ENCODE measurements around the gene GDPD4. TPM values are rescaled to one million over a fixed set of nuclear protein-coding genes. Genes with fewer than 3 reads are reported as not detected.

GDPD4 gene
- polyA plus RNA-seq, 2 of the 4 experiments (the other 2 are of a cell fraction), result not detected

DNA sequence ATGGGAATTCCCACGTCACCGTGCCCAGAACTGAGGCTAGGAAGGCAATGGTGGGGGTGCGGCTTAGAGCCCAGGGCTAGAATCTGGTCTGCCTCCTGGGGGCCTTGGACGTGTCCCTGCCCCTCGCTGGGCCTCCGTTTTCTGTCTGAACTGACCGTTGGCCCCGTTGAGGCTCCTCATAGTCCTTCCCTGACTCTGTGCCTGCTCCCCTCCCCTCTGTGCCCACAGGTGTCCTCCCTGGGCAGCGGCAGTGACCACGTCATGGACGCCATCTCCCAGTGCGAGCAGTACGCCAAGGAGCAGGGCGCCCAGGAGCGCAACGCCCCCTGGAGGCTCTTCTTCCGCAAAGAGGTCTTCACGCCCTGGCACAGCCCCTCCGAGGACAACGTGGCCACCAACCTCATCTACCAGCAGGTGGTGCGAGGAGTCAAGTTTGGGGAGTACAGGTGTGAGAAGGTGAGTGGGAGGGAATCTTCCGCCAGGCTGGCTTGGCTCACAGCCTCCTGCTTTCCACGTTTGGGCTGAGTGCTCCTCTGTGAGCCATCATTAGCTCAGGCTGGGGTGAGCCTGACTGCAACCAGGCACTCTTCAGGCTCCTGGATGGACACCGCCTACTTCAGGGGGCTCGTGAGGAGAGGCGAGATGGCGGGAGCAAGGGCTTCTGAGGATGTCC lies 109.5 kb downstream of the GDPD4 start:
- peak; percentile 54; the same call in 1 of the 2 replicates for TF ChIP-seq MYC (IDR thresholded peaks at IDR 0.05; ENCODE audit: borderline replicate concordance, low read length)
- TF ChIP-seq, protein P1, sequence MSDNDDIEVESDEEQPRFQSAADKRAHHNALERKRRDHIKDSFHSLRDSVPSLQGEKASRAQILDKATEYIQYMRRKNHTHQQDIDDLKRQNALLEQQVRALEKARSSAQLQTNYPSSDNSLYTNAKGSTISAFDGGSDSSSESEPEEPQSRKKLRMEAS (IDR thresholded peaks at IDR 0.05), result peak; percentile 96
- TF ChIP-seq ZNF302 (CRISPR knock-in tag; IDR thresholded peaks at IDR 0.05), result no peak
- no peak for TF ChIP-seq CHD2 (IDR thresholded peaks at IDR 0.05; ENCODE audit: low read length, partially characterized antibody)
- 0 out of 2 replicates have a peak, but pooled peaks have one; percentile 37 for TF ChIP-seq RFX5 (IDR thresholded peaks at IDR 0.05)
- peak; percentile 98 for TF ChIP-seq SMC3 (IDR thresholded peaks at IDR 0.05)
- TF ChIP-seq HOXB5 (CRISPR knock-in tag; IDR thresholded peaks at IDR 0.05), result no peak
- no peak for TF ChIP-seq USF2 (IDR thresholded peaks at IDR 0.05)
- no peak for TF ChIP-seq FOSL2 (IDR thresholded peaks at IDR 0.05)
- no peak for TF ChIP-seq FOSL2 (CRISPR knock-in tag; IDR thresholded peaks at IDR 0.05)
- no peak for TF ChIP-seq EHF (CRISPR knock-in tag; IDR thresholded peaks at IDR 0.05)
- no peak for TF ChIP-seq ESRRA (IDR thresholded peaks at IDR 0.05; ENCODE audit: borderline replicate concordance, low read length)
- TF ChIP-seq JUNB (IDR thresholded peaks at IDR 0.05), result no peak
- TF ChIP-seq BHLHE40 (IDR thresholded peaks at IDR 0.05; ENCODE audit: low read depth, low read length), result no peak
- TF ChIP-seq PHF8 (IDR thresholded peaks at IDR 0.05; ENCODE audit: borderline replicate concordance, low read depth), result peak; percentile 78; the same call in 1 of the 2 replicates
- TF ChIP-seq HDAC2 (IDR thresholded peaks at IDR 0.05), result no peak
- TF ChIP-seq POLR2A (IDR thresholded peaks at IDR 0.05; ENCODE audit: low read length), result peak; percentile 71
- peak in 1 of 2 experiments; percentile 47; a peak in 1 of 5 replicates for TF ChIP-seq JUN (IDR thresholded peaks at IDR 0.05)
- TF ChIP-seq, protein P2, sequence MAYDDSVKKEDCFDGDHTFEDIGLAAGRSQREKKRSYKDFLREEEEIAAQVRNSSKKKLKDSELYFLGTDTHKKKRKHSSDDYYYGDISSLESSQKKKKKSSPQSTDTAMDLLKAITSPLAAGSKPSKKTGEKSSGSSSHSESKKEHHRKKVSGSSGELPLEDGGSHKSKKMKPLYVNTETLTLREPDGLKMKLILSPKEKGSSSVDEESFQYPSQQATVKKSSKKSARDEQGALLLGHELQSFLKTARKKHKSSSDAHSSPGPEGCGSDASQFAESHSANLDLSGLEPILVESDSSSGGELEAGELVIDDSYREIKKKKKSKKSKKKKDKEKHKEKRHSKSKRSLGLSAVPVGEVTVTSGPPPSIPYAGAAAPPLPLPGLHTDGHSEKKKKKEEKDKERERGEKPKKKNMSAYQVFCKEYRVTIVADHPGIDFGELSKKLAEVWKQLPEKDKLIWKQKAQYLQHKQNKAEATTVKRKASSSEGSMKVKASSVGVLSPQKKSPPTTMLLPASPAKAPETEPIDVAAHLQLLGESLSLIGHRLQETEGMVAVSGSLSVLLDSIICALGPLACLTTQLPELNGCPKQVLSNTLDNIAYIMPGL (CRISPR knock-in tag; IDR thresholded peaks at IDR 0.05; ENCODE audit: borderline replicate concordance), result peak; percentile 49; the same call in 1 of the 2 replicates
- TF ChIP-seq E2F6 (IDR thresholded peaks at IDR 0.05; ENCODE audit: borderline replicate concordance, low read depth), result peak; percentile 67
- no peak for TF ChIP-seq FOSB (CRISPR knock-in tag; IDR thresholded peaks at IDR 0.05)
- TF ChIP-seq HEYL (CRISPR knock-in tag; IDR thresholded peaks at IDR 0.05), result no peak
- no peak for TF ChIP-seq SREBF2 (IDR thresholded peaks at IDR 0.05)
- peak; percentile 99 for TF ChIP-seq CTCF (IDR thresholded peaks at IDR 0.05)
- no peak for TF ChIP-seq ATOH8 (CRISPR knock-in tag; IDR thresholded peaks at IDR 0.05; ENCODE audit: low read depth)
- TF ChIP-seq GATA3 (IDR thresholded peaks at IDR 0.05; ENCODE audit: borderline replicate concordance), result no peak; the same call in 1 of the 2 replicates
- peak; percentile 93 to 96 for TF ChIP-seq RAD21 (conservative IDR thresholded peaks at IDR 0.05 in 1 of 2, IDR thresholded peaks at IDR 0.05 in 1 of 2)
- no peak for TF ChIP-seq RNF2 (IDR thresholded peaks at IDR 0.05; ENCODE audit: borderline replicate concordance, low read depth)
- TF ChIP-seq TFCP2L1 (CRISPR knock-in tag; IDR thresholded peaks at IDR 0.05), result no peak
- Histone ChIP-seq H3K4me2 (peak overlapping the region; percentile 90), H3K4me3 (peak overlapping the region; percentile 53), H3K9me3 (no peaks in the 10 kb centered on the region), H3K27ac (peak overlapping the region; percentile 83 to 95), H3K4me1 (no peaks in the 10 kb centered on the region)
- POLR2A ChIA-PET, result no interaction called here
- CTCF ChIA-PET, result interaction anchor here (0.6 to 10.8 kb wide), 35 partner anchors 10 to 428 kb away, joined by 3 to 161 read pairs (median 4); partner anchors contain the start of genes MYO7A and PAK1
- whole genome bisulfite sequencing (ENCODE audit: missing lambda C conversion rate), result 26% methylated on average over 16 of the region's 27 CpGs
- DNase-seq (ENCODE audit: low read depth in 1 of 2, low spot score in 1 of 2), result peak; percentile 94 to 95
- FAIRE-seq, result peak; percentile 96
- peak; percentile 88 to 97 for ATAC-seq
